ENCODE results near the gene FKBP7.
"Not testable (repeated sequence)": the region's sequence is repeated elsewhere in the genome, so short reads cannot be mapped to it uniquely, and the experiment has no call there.

The FKBP7 gene

DNA sequence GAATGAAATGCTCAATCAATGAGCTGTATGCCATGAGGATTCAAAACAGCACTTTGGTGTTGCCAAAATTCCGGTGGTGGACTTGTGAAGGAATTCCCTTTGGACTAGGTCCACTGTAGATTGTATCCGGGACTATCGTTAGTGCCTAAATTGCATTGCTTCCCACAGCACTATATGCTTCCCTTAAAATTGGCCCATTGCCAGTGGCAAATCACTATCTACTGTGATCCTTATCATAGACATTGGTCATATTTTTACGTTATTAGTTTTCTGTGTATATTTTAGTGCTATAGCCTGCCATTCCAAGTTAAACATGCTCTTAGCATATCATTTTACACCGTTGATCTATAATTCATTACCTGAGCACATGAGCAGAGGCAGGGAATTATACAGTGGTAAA is 25.5 kb downstream of the FKBP7 start:
- DNase-seq (ENCODE audit: low read depth, low spot score) = no peak
- no peak overlapping the region for H3K4me3 ChIP-seq (ENCODE audit: low read length)

DNA sequence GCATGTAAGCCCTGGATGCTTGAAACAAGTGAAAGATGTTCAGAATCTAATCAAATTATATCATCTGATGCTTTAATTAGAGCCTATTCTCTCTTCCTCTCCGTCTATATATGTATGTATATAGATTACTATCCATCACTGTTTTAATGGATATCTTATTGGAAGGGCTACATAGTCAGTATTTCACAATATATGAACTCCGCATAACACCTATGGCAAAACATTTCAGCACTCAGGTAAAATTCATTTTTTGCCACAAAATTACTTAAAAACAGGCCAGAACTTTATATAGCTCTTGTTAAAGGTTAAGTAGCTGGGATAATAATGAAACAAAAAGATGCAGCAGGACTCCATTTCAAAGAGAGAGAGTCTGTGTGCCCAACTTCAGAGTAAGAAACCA is 26.1 kb downstream of the FKBP7 start:
- no peak overlapping the region for H3K4me3 ChIP-seq (ENCODE audit: low read length)
- no peak for DNase-seq (ENCODE audit: low read depth, low spot score)

DNA sequence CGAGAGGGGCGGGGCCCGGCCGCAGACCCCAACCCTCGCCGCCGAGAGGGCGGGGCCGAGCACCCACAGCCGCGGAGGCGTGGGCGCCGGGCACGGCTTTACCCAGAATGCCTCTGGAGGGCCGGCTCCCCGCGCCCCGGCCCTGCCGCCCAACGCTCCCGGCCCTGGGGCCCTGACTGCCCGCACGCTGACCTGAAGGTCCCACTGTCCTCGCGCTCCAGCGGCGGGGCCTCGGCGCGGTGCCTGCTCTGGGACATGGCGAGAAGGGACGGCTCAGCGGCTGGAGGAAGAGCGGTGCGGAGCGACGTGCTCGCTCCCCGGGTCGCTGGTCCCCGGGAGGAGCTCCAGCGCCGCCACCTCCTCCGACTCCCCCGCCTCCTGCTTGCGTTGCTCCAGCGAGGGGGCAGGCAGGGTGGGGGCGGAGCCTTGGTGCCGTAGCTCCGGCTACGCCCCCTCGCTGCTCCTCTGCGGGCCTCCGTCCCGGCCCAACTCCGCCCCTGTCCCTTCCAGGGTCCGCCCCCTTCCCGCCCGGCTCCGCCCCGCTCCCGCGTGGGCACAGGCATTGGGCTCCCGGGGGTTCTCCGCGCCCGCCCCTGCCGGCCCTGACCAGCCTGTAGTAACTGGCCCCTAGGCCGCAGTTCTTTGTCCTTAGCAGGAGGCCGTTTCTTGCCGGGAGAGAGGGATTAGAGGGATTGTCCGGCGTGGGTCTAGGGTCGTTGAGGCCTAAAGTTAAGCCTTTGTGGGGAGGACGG is 27.4 kb downstream of the FKBP7 start, which contains the start of the genes PJVK and PRKRA:
TSS of gene PJVK (plus strand) at position 605 of the 752 bp plus-strand sequence. CDS start 2,032 bp downstream, outside the sequence.
TSS of gene PRKRA (minus strand) at position 402 of the 752 bp plus-strand sequence. CDS start at position 257, 145 bp downstream.
- DNase-seq (ENCODE audit: low read depth, low spot score) = peak; percentile 92
- H3K4me3 ChIP-seq (ENCODE audit: low read length) = peak within 1 kb of the TSS; percentile 92

DNA sequence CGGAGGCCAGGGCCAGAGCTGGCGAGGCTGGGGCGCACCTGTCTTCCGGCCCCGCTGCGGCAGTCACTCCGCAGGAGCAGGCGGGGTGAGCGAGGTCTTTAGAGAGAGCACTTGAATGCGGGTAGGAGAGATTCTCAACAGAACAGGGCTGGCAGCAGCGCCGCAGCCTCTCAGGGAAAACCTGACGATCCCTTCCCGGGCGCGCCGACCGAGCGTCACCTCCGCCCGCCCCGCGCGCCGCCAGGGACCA is 28.0 kb downstream of the FKBP7 start:
- DNase-seq (ENCODE audit: low read depth, low spot score) = peak; percentile 68
- H3K4me3 ChIP-seq (ENCODE audit: low read length) = peak overlapping the region; percentile 92

DNA sequence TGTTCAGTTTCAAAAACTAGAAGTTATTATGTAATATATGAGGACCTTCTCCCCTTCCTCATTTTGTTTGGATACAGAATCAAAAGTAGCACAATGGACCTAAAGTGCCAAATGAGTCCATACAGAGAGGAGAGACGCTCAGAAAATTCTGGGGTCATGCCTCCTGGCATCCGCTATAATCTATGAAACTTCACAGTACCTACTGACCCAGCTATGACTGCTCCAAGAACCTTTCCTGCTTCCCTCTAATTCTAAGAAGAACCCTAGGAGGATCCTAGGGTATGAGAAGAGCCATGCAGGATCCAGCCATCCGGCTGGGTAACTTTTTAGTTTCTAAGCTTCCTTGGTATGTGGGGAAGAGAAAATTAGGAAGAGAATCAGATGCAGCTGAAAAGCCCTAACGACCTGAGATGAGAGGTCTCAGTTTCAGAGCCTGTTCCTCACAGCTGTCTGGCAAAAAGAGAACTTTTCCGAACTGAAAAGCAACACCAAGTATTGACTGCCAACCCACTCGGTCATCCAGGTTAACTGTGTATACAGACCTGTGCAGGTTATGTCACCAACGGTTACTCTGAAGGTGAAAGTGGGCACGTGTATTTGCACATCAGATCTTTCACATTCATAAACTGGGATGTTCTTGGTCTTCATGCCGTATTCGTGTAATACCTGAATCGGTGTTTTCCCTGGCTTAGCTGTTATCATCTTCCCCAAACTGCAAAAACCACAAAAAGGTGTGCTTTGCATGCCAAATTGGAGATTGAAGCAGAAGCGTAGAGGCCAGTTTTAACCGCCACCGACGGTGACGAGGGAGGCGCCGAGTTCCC is 28.5 kb downstream of the FKBP7 start:
- H3K4me3 ChIP-seq (ENCODE audit: low read length) = peak overlapping the region; percentile 92
- DNase-seq (ENCODE audit: low read depth, low spot score) = no peak

DNA sequence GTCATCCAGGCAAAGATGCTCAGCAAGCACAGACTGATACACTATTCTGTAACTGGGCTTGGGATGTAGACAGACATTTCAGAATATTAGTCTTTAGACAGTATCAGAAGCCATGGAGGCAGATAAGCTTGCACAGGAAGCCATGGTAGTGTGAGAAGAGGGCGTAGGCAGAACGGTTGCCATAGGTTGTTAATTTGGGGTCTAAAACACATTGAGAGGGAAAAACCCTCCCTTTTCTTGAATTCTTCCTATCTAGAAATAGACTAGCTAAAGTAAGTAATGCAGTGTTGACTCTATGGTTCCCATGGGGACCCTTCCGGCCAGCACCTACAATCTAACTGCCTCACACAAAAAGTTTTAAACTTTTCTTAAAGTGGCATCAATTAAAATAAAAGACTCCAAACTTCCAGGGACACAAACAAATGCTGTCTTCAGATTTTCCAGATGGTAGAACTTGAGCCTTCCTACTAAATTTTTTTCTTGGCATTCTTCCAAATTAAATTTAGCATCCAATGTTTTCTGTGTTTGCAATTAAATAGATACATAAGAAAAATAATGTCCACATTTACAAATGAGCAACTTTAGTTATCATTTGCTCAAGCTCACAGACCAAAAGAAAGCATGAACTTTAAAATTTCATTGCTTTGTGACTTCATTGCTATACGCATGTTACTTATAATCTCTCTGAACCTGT is 29.3 kb downstream of the FKBP7 start:
- no peak for DNase-seq (ENCODE audit: low read depth, low spot score)
- H3K4me3 ChIP-seq (ENCODE audit: low read length) = no peak overlapping the region

DNA sequence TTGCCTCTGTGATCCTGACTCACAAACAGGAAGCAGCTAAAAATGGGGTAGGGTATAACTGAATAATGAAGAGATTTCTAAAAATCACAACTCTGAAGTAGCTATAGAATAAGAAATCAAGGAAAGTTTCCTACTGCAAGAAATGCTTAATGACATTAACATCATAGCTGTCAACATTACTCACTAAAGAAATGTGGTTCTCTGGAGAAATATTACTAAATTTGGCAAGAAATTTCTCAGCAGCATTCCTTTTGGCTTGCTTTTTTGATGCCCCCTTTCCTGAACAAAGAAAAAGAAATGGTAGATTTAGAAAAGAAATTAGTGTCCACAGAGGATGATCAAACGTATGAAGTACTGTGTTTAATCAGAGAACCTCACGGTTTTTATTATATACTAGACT is 37.0 kb downstream of the FKBP7 start:
- no peak for DNase-seq (ENCODE audit: low read depth, low spot score)
- no peak overlapping the region for H3K4me3 ChIP-seq (ENCODE audit: low read length)

DNA sequence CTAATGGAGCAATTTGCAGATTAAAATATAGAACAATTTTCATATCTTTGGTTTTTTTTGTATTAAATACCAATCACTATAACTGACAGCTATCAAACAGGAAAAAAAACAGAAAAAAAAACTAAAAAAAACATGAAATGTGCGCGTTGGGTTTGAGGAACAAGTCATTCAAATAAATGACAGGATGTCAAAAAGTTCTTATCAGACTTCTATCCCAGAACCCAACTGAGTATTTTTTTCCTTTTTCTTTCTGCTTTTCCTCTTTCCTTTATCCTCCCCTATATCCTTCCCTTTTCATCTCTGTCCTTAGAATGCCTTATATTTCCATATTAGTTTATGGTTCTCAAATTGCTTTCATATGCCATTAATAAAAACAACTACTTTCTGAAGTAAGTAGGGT is 41.7 kb downstream of the FKBP7 start:
- no peak for DNase-seq (ENCODE audit: low read depth, low spot score)
- no peak overlapping the region for H3K4me3 ChIP-seq (ENCODE audit: low read length)

DNA sequence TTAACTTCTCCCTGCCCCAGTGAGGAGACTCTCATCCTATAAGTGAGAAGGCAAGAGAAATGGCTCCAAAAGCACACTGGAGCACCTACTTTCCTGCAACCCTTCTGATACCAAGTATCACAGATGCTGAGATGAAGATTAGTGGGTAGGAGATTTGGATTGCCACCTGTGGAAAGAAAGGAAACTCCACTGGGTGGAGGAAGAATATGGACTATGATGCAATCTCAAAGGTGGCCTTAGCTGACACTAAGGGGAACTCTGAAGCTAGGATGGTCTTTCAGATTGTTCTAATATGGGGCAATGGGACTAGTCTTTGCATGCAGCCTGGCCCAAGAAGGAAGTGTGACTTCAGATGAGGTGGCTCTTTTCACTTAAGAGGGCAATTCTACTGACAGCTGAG is 49.1 kb downstream of the FKBP7 start:
- no peak for DNase-seq (ENCODE audit: low read depth, low spot score)
- no peak overlapping the region for H3K4me3 ChIP-seq (ENCODE audit: low read length)

DNA sequence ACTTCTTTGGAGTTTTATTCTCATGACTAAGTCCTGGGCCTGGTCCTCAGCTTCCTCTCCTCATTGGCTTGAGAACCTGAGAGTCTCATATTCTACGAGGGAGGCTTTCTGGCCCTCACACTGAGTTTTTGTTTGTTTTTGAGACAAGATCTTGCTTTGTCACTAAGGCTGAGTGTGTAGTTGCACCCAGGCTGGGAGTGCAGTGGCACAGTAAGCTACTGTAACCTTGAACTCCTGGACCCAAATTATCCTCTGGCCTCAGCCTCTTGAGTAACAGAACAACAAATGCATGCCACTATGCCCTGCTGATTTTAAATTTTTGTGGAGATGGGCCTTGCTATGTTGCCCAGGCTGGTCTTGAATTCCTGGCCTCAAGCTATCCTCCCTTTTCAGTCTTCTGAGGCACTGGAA is 50.0 kb downstream of the FKBP7 start:
- DNase-seq (ENCODE audit: low read depth, low spot score) = no peak
- no peak overlapping the region for H3K4me3 ChIP-seq (ENCODE audit: low read length)

DNA sequence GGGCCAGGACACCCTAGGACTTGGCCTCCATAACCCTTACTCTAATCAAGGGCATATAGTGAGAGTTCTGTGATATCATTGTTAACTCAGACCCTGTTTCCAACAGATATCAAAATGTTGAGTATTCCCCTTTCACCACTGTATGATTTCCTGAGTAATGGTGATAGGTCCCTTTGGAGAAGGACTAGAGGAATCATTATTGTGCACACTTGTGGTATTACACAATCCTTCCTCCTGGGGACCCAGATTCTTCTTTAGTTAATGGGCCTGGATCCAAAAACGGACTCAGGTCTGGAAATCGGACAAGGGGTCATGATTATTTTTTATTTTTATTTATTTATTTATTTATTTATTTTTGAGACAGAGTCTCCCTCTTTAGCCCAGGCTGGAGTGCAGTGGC is 50.9 kb downstream of the FKBP7 start:
- no peak overlapping the region for H3K4me3 ChIP-seq (ENCODE audit: low read length)
- DNase-seq (ENCODE audit: low read depth, low spot score) = no peak

DNA sequence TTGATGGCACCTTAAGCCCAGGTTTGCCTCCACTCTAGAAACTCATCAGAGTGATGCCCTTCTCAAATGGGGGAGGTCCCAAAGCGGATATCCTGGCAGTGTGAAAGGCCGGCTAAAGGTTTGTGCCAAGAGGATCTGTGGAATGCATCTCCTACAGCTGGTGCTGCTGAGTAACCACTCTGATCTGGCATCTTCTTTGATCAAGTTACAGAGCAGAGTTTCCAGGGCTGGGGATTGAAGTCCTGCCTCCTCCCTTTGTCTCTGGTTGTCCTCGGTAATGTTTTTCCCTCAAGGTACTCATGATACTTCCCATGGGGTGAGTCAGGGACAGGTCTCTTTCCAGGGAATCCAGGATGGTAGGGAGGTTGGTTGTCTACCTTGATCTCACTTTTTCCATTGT is 52.0 kb downstream of the FKBP7 start:
- no peak overlapping the region for H3K4me3 ChIP-seq (ENCODE audit: low read length)
- no peak for DNase-seq (ENCODE audit: low read depth, low spot score)

DNA sequence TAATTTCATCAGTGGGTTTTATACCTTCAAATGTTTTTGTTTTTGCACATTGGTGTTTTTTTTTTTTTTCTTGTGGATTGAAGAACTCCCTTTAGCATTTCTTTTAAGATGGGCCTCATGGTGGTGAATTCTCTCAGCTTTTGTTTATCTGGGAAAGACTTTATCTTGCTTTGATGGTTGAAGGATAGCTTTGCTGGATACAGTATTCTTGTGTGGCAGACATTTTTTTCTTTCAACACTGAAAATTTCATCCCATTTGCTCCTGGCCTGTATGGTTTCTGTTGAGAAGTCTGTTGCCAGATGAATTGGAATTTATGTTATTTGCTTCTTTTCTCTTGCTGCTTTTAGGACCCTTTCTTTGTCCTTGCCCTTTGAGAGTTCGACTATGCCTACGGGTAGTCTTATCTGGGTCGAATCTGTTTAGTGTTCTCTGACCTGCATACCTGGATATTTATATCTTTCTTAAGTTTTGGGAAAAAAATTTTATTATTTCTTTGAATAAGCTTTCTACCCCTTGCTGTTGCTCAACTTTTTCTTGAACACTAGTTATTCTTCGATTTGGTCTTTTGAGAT is 53.1 kb downstream of the FKBP7 start:
- no peak overlapping the region for H3K4me3 ChIP-seq (ENCODE audit: low read length)
- no peak for DNase-seq (ENCODE audit: low read depth, low spot score)

DNA sequence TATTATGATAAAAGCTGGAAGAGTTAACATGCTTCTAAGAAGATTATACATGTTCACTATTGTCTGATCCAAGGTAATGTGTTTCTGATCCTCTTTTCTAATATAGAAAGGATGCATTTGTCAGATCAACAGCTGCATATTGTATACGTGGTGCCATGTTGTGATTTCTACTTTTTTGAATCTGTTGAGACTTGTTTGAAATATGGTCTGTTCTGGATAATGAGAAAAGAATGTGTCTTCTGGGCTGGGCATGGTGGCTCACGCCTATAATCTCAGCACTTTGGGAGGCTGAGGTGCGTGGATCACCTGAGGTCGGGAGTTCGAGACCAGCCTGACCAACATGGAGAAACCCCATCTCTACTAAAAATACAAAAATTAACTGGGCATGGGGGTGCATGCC is 54.7 kb downstream of the FKBP7 start:
- not testable (repeated sequence) for DNase-seq (ENCODE audit: low read depth, low spot score); H3K4me3 ChIP-seq (ENCODE audit: low read length)

DNA sequence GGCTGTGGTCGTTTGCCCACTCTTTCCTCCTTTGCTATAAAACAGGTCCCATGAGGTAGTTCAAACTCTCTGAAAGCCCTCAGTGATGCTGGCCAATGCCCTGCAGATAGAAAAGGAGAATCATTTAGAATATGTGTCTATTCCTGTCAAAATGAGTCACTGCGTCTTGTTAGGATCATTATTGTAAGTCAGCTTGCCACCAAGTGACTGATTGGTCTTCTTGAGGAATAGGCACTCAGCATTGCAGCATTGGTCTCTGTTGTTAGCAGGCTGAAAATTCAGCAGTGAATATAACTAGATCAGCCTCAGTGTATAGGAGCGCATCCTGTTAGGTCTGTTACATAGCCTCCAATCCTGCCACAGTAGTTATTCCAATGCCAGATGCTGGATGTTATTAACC is 56.3 kb downstream of the FKBP7 start:
- DNase-seq (ENCODE audit: low read depth, low spot score) = no peak
- no peak overlapping the region for H3K4me3 ChIP-seq (ENCODE audit: low read length)

DNA sequence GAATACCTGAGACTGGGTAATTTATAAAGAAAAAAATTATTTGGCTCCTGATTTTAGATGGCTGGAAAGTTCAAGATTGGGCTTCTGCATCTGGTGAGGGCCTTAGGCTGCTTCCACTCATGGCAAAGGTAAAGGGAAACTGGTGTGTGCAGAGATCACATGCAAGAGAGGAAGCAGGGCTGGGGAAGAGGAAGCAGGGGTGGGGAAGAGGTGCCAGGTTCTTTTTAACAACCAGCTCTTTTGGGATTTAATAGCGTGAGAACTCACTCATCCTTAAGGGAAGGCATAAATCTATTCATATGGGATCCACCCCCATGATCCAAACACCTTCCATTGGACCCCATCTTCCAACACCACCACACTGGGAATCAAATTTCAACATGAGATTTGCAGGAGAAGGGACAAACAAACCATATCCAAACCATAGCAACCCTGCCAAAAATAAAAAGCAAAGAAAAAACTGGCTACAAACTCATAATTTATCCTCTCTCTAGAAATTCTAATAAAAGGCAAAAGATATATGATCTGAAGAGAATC is 57.9 kb downstream of the FKBP7 start:
- H3K4me3 ChIP-seq (ENCODE audit: low read length) = no peak overlapping the region
- DNase-seq (ENCODE audit: low read depth, low spot score) = no peak

DNA sequence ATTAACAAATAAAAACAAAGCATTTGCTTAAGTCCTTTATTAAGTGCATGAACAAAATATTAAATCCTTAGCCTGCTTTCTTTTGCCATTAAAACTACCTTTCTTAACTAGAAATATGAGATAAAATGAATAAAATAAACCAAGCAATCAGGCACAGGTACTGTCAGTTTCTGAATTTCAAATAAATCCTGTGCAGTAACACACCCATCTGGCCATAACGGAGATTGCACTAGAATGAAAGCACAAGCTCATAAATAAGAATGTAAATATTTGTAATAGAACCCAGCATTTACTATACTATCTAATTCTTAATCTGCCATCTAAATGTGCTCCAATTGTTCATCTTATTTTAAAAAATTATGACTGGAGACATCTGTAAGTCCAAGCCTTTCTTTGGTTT is 59.3 kb downstream of the FKBP7 start:
- DNase-seq (ENCODE audit: low read depth, low spot score) = no peak
- H3K4me3 ChIP-seq (ENCODE audit: low read length) = no peak overlapping the region

DNA sequence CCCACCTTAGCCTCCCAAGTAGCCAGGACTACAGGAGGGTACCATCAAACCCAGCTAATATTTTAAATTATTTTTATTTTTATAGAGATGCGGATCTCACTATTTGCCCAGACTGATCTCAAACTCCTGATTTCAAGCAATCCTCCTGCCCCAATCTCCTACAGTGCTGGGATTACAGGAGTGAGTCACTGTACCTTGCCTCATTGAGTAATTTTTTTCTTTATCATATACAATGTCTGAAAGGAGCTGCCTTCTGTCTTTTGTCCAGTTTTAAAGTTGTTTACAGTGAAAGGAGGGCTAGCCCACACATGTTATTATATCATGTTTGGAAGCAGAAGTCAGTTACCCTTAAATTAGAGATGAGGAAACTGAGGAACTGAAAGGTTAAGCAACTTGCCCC is 60.0 kb downstream of the FKBP7 start:
- DNase-seq (ENCODE audit: low read depth, low spot score) = no peak
- H3K4me3 ChIP-seq (ENCODE audit: low read length) = no peak overlapping the region

DNA sequence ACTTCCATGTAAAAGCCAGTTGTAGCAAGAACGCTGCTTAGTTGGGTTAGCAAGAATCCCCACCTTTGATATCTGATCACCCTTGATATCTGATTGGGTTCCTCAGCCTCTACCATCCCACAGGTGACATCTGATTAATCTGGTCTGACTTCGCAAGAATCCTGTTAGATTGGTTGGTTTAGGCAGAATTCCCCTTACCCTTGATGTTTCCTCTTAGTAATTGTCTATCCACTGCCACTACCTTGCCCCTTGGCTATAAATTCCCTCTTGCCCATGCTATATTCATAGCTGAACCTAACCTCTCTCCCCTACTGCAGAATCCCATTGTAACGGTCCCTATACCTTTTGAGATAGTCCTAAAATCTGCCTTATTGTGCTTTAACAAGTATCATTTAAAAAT is 60.5 kb downstream of the FKBP7 start:
- no peak for DNase-seq (ENCODE audit: low read depth, low spot score)
- H3K4me3 ChIP-seq (ENCODE audit: low read length) = no peak overlapping the region

DNA sequence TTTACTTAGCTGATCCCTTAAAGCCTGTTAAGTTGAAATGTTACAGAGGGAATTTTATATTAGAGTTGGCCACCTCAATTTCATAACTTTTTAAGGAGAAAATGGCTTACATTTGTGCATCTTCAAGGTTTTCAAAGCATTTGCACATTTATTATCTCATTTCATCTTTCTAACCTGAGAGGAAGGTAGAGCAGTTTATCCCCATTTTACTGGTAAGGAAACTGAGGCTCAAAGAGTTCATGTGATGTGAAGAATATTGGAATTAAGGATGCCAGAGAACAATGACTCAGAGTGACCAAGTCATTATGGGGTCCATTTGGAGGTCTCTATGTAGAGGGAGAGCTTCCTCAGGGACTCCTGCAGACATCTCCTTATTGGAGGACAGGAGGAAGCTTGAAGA is 62.4 kb downstream of the FKBP7 start:
- DNase-seq (ENCODE audit: low read depth, low spot score) = no peak
- no peak overlapping the region for H3K4me3 ChIP-seq (ENCODE audit: low read length)
